Mesendoderm (in vitro differentiated cells): ENCODE results near the gene CNTN4.

ENCODE experiments used
- DNase-seq: peaks from one replicate; pipeline ENCODE4 v3.0.0; 2013
- H2AK5ac ChIP-seq: 2 replicates; pipeline ENCODE4 v1.6.1; 2013; ENCODE audit warnings: low read length, inconsistent platforms
- H2BK120ac ChIP-seq: 2 replicates; pipeline ENCODE4 v1.6.1; 2013; ENCODE audit warnings: low read depth, mild to moderate bottlenecking, low read length, moderate library complexity, mixed read lengths
- H2BK15ac ChIP-seq: replicated peaks from 2 replicates; pipeline ENCODE4 v1.6.1; 2013; ENCODE audit warnings: low read depth, mild to moderate bottlenecking, moderate library complexity
- H2BK5ac ChIP-seq: 2 replicates; pipeline ENCODE4 v1.6.1; 2013; ENCODE audit warnings: low read length, inconsistent platforms
- H3K18ac ChIP-seq: 2 replicates; pipeline ENCODE4 v1.6.1; 2013; ENCODE audit warnings: mild to moderate bottlenecking, low read length, mixed read lengths
- H3K23ac ChIP-seq: one replicate; pipeline ENCODE4 v1.6.1; 2013; ENCODE audit warnings: low read length
- H3K27ac ChIP-seq: 2 replicates; pipeline ENCODE4 v1.5.1; 2013; ENCODE audit warnings: low read depth, mild to moderate bottlenecking, inconsistent platforms, low read length, moderate library complexity
- H3K27me3 ChIP-seq: 2 replicates; pipeline ENCODE4 v1.6.1; 2013; ENCODE audit warnings: low read length, control low read depth, mild to moderate bottlenecking, inconsistent platforms; ENCODE audit not compliant: insufficient read depth, poor library complexity
- H3K36me3 ChIP-seq: 2 replicates; pipeline ENCODE4 v1.6.1; 2013; ENCODE audit warnings: low read length, inconsistent platforms; ENCODE audit not compliant: control insufficient read depth, insufficient read depth
- H3K4ac ChIP-seq: one replicate; pipeline ENCODE4 v1.6.1; 2013; ENCODE audit warnings: low read depth, mild to moderate bottlenecking, low read length, moderate library complexity
- H3K4me1 ChIP-seq: 2 replicates; pipeline ENCODE4 v1.6.1; 2013; ENCODE audit warnings: low read depth, low read length, inconsistent platforms; ENCODE audit not compliant: control insufficient read depth
- H3K4me2 ChIP-seq: 2 replicates; pipeline ENCODE4 v1.6.1; 2013; ENCODE audit warnings: low read length
- H3K4me3 ChIP-seq: 2 replicates; pipeline ENCODE4 v1.5.1; 2013; ENCODE audit warnings: mild to moderate bottlenecking, low read length
- H3K56ac ChIP-seq: one replicate; pipeline ENCODE4 v1.6.1; 2013; ENCODE audit warnings: low read length
- H3K79me1 ChIP-seq: 2 replicates; pipeline ENCODE4 v1.6.1; 2013; ENCODE audit warnings: low read length, inconsistent platforms
- H3K79me2 ChIP-seq: 2 replicates; pipeline ENCODE4 v1.6.1; 2013; ENCODE audit warnings: mild to moderate bottlenecking, low read length; ENCODE audit not compliant: control insufficient read depth, insufficient read depth
- H3K9ac ChIP-seq: 2 replicates; pipeline ENCODE4 v1.6.1; 2013; ENCODE audit warnings: low read length, inconsistent platforms
- H4K5ac ChIP-seq: one replicate; pipeline ENCODE4 v1.6.1; 2013; ENCODE audit warnings: low read length
- H4K8ac ChIP-seq: one replicate; pipeline ENCODE4 v1.6.1; 2013; ENCODE audit warnings: low read depth, mild to moderate bottlenecking, control low read depth, low read length, moderate library complexity
- WGBS: extraction: QIAGEN DNeasy Blood & Tissue Kit; methylation state at CpG from one replicate; pipeline ENCODE4 v1.1.7; 2013; ENCODE audit warnings: low lambda C conversion rate, missing lambda C conversion rate; ENCODE audit not compliant: insufficient coverage; ENCODE audit errors: extremely low coverage; 5-methylcytosine and 5-hydroxymethylcytosine counted together

The CNTN4 gene

GRCh38 chr3:3015185-3016089 lies 916.8 kb downstream of the CNTN4 start:
- no peak overlapping the region for H3K23ac ChIP-seq
- H3K4me3 ChIP-seq, result no peak overlapping the region
- no peaks in the 10 kb centered on the region for H3K79me1 ChIP-seq
- no peaks in the 10 kb centered on the region for H3K27me3 ChIP-seq
- no peak overlapping the region for H3K27ac ChIP-seq
- H2BK5ac ChIP-seq, result no peak overlapping the region
- WGBS, result no CpG with 5 or more reads among the region's 5 CpGs
- H3K18ac ChIP-seq, result no peak overlapping the region
- no peaks in the 10 kb centered on the region for H3K4me1 ChIP-seq
- H2BK15ac ChIP-seq, result no peak overlapping the region
- H3K56ac ChIP-seq, result no peak overlapping the region
- no peak overlapping the region for H4K8ac ChIP-seq
- DNase-seq, result peak; percentile 59
- H4K5ac ChIP-seq, result no peak overlapping the region
- no peak overlapping the region for H3K4ac ChIP-seq
- no peak overlapping the region for H2AK5ac ChIP-seq
- H2BK120ac ChIP-seq, result no peak overlapping the region
- H3K9ac ChIP-seq, result no peak overlapping the region
- H3K36me3 ChIP-seq, result no peaks in the 10 kb centered on the region
- no peaks in the 10 kb centered on the region for H3K79me2 ChIP-seq
- H3K4me2 ChIP-seq, result no peak overlapping the region

- H3K4me3 ChIP-seq, result no peak overlapping the region
- no peaks in the 10 kb centered on the region for H3K27me3 ChIP-seq
- H2BK120ac ChIP-seq, result no peak overlapping the region
- H3K23ac ChIP-seq, result no peak overlapping the region
- H4K5ac ChIP-seq, result no peak overlapping the region
- no peak overlapping the region for H2AK5ac ChIP-seq
- DNase-seq, result no peak
- no peak overlapping the region for H2BK5ac ChIP-seq
- H3K79me2 ChIP-seq, result no peaks in the 10 kb centered on the region
- no peaks in the 10 kb centered on the region for H3K36me3 ChIP-seq
- H3K4me2 ChIP-seq, result no peak overlapping the region
- no peak overlapping the region for H3K18ac ChIP-seq
- no peak overlapping the region for H3K27ac ChIP-seq
- H3K79me1 ChIP-seq, result no peaks in the 10 kb centered on the region
- H3K56ac ChIP-seq, result no peak overlapping the region
- no peak overlapping the region for H3K9ac ChIP-seq
- H2BK15ac ChIP-seq, result no peak overlapping the region
- H3K4ac ChIP-seq, result no peak overlapping the region
- no CpG with 5 or more reads among the region's 4 CpGs for WGBS
- H4K8ac ChIP-seq, result no peak overlapping the region
- H3K4me1 ChIP-seq, result no peaks in the 10 kb centered on the region
These were observed 917.6 kb downstream of the CNTN4 start for GRCh38 chr3:3016226-3016625.

- H3K4ac ChIP-seq, result no peak overlapping the region
- H3K4me1 ChIP-seq, result no peaks in the 10 kb centered on the region
- H3K9ac ChIP-seq, result no peak overlapping the region
- H2AK5ac ChIP-seq, result no peak overlapping the region
- no peaks in the 10 kb centered on the region for H3K79me1 ChIP-seq
- H2BK15ac ChIP-seq, result no peak overlapping the region
- no CpG with 5 or more reads among the region's 7 CpGs for WGBS
- no peak overlapping the region for H3K18ac ChIP-seq
- H2BK120ac ChIP-seq, result no peak overlapping the region
- H4K8ac ChIP-seq, result no peak overlapping the region
- H3K27ac ChIP-seq, result no peak overlapping the region
- no peak overlapping the region for H4K5ac ChIP-seq
- no peaks in the 10 kb centered on the region for H3K79me2 ChIP-seq
- DNase-seq, result no peak
- H3K27me3 ChIP-seq, result no peaks in the 10 kb centered on the region
- no peak overlapping the region for H3K23ac ChIP-seq
- H2BK5ac ChIP-seq, result no peak overlapping the region
- H3K36me3 ChIP-seq, result no peaks in the 10 kb centered on the region
- no peak overlapping the region for H3K56ac ChIP-seq
- H3K4me2 ChIP-seq, result no peak overlapping the region
- no peak overlapping the region for H3K4me3 ChIP-seq
These were observed 921.5 kb downstream of the CNTN4 start for GRCh38 chr3:3020209-3020608.

GRCh38 chr3:3023111-3023745 lies 924.6 kb downstream of the CNTN4 start:
- H4K8ac ChIP-seq, result no peak overlapping the region
- H3K27ac ChIP-seq, result no peak overlapping the region
- no peak overlapping the region for H3K4me2 ChIP-seq
- H3K4me3 ChIP-seq, result no peak overlapping the region
- H3K36me3 ChIP-seq, result no peaks in the 10 kb centered on the region
- no peaks in the 10 kb centered on the region for H3K27me3 ChIP-seq
- H3K9ac ChIP-seq, result no peak overlapping the region
- no peaks in the 10 kb centered on the region for H3K79me2 ChIP-seq
- H3K18ac ChIP-seq, result peak overlapping the region; percentile 3
- H3K23ac ChIP-seq, result no peak overlapping the region
- H2BK120ac ChIP-seq, result no peak overlapping the region
- no peak overlapping the region for H2BK15ac ChIP-seq
- H3K56ac ChIP-seq, result no peak overlapping the region
- no peaks in the 10 kb centered on the region for H3K4me1 ChIP-seq
- H2AK5ac ChIP-seq, result no peak overlapping the region
- WGBS, result no CpG with 5 or more reads among the region's 7 CpGs
- H3K79me1 ChIP-seq, result no peaks in the 10 kb centered on the region
- no peak overlapping the region for H3K4ac ChIP-seq
- no peak overlapping the region for H4K5ac ChIP-seq
- no peak overlapping the region for H2BK5ac ChIP-seq
- DNase-seq, result no peak

- Histone ChIP-seq H2BK120ac (no peak overlapping the region), H2BK15ac (no peak overlapping the region), H3K4ac (no peak overlapping the region), H3K79me1 (no peaks in the 10 kb centered on the region), H2BK5ac (no peak overlapping the region), H3K56ac (no peak overlapping the region), H4K8ac (no peak overlapping the region), H3K4me2 (no peak overlapping the region), H2AK5ac (no peak overlapping the region), H3K4me3 (no peak overlapping the region), H3K18ac (no peak overlapping the region), H3K23ac (no peak overlapping the region), H3K27ac (no peak overlapping the region), H3K9ac (no peak overlapping the region), H3K36me3 (no peaks in the 10 kb centered on the region), H4K5ac (no peak overlapping the region), H3K27me3 (no peaks in the 10 kb centered on the region), H3K79me2 (no peaks in the 10 kb centered on the region), H3K4me1 (peaks cover 3% of the 10 kb centered on the region)
- DNase-seq, result no peak
- 100% methylated on average over 1 of the region's 5 CpGs for WGBS
These were observed 929.4 kb downstream of the CNTN4 start for GRCh38 chr3:3027976-3028567.
